Stimulated activated CD8-positive, alpha-beta memory T cell treated with anti-CD3 and anti-CD28 coated beads, Interleukin-7, amount 100 ng/mL, for 24 hours (primary cell): ENCODE results near the gene QRICH2.
"Not testable (repeated sequence)": the region's sequence is repeated elsewhere in the genome, so short reads cannot be mapped to it uniquely, and the experiment has no call there.

Experiments
- DNase-seq: peaks from one replicate; pipeline ENCODE4 v3.0.0-alpha.2; 2020; ENCODE audit warnings: low read depth

Gene QRICH2

DNA sequence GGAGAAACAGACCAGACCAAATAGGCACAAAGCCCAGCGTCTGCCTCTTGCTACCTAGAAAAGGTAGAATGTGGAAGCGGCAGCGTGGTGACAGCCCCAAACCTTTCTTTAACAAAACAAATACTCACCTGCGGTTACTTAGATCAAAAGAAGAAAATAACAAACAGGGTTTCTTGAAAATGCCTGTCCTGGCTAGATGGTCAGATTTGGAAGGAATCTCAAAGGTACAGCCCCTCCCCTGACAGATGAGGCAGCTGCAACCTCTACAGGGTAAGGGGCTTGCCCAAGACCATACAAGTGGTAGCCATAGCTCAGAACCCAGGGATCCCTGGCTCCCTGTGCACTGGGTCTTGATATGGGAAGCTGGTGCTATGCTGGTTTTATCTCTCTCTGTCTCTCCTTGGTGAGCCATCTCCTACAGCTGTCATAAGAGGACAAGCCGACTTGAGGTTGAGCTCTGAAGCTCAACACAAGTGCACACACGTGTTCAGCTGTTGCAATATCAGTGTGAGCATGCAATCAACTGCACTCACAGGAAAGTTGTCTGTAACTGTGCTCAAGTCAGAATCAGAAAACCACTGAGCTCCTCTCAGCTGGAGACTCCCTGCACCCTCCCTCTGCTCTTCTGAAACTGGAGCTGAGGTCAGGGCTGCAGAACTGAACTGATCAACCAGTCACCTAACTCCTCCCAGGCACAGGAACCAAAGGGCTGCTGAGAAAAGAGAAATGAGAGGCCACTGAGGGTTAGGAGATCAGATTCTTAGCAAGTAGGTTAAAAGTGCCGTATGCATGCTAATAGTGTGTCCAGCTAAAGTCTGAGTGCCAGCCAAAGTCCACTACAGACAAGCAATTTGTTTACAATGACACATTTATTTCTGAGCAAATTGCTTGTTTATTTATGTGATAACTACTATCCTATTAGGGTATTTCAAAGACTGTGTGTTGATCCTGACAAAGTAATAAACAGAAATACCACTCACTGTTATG, 61.7 kb downstream of the QRICH2 start:
- no peak for DNase-seq

DNA sequence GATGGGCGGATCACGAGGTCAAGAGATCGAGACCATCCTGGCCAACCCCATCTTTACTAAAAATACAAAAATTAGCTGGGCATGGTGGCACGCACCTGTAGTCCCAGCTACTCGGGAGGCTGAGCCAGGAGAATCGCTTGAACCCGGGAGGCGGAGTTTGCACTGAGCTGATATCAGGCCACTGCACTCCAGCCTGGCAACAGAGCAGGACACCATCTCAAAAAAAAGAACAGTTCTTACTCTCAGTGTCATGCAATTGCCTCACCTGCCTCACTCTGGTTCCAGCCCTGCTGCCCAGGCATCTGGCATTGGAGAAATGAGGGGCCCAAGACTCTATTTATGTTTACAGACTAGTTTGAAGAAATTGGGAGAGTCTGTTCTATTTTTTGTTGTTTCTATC, 63.4 kb downstream of the QRICH2 start:
- not testable (repeated sequence) for DNase-seq

DNA sequence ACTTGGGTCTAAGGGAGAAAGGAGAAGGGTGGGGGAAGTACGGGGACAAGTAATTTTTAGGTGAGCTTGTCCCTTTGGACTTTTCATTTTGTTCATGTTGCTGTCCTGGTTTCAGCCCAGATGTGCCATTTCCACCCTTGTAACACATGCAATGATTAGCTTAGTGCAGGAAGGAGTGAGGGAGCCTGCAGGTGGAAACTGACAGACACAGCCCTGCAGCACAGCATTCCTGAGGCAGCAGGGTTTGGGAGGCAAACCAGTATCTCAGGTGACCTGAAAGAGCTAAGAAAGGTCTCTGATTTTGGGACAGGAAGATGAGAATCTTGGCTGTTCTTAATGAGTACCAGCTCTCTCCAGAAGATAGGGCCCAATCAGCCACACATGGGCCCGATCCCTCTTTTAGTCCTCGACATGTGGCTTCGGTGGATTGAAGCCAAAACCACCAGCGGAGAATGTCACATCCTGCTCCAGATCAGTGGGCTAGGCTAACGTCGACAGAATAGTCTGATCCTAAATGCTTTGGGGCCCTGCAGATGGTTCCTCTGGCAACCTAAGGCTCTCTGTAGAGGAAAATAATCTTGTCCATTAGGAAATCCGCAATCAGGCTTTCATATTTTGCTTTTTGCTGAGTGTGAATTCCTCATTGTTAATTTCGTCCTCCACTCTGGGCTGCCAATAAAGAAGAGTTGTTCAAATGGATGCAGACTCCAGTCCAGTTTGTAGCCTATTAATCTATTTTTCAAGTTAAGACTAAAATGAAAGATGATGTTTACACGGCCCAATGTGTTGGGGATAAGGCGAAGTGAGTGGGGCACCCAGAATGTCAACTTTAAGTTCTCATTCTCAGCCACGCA, 64.0 kb downstream of the QRICH2 start:
- DNase-seq: no peak

GRCh38 chr17:76241691-76242255, 66.3 kb downstream of the QRICH2 start:
- DNase-seq: no peak

- no peak for DNase-seq
These were observed 66.9 kb downstream of the QRICH2 start for GRCh38 chr17:76241204-76241538.

GRCh38 chr17:76240461-76241203, 67.4 kb downstream of the QRICH2 start, which contains the start of gene RNF157:
Gene RNF157, minus strand, starts transcription at chr17:76240493. Its CDS starts 253 bp downstream, at chr17:76240240.
- DNase-seq: no peak

GRCh38 chr17:76239538-76240274, 68.4 kb downstream of the QRICH2 start:
- no peak for DNase-seq

GRCh38 chr17:76238847-76239537, 69.1 kb downstream of the QRICH2 start:
- no peak for DNase-seq

GRCh38 chr17:76237859-76238313, 70.2 kb downstream of the QRICH2 start:
- DNase-seq: no peak

GRCh38 chr17:76236603-76237002, 71.5 kb downstream of the QRICH2 start:
- no peak for DNase-seq

DNA sequence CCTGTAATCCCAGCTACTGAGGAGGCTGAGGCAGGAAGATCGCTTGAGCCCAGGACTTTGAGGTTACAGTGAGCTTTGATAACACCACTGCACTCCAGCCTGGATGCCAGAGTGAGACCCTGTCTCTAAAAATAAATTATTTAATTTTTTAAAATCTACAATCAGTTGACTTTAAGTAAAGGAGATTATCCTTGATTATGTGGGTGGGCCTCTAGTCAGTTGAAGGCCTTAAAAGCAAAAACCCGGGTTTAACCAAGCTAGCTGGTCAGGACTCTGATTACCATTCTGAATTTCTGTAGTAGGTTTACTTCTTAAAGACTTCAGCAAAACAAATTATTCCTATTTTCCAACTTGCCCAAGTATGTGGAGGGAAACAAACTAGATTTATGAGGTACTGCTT, 72.2 kb downstream of the QRICH2 start:
- no peak for DNase-seq

- DNase-seq: no peak
These were observed 73.8 kb downstream of the QRICH2 start for GRCh38 chr17:76234354-76234679.

GRCh38 chr17:76233588-76234353, 74.3 kb downstream of the QRICH2 start:
- DNase-seq: no peak

GRCh38 chr17:76232342-76232741, 75.7 kb downstream of the QRICH2 start:
- no peak for DNase-seq

- not testable (repeated sequence) for DNase-seq
These were observed 81.3 kb downstream of the QRICH2 start for GRCh38 chr17:76226749-76227148.

- DNase-seq: not testable (repeated sequence)
These were observed 82.5 kb downstream of the QRICH2 start for GRCh38 chr17:76225373-76226086.
